CD4-positive, alpha-beta T cell treated with Interleukin-15 for 4 hours (primary cell): Measurements from ENCODE around the gene RNH1.
A peak's percentile ranks its signal among the peaks of the same experiment; 100 is the strongest.
"Not testable (repeated sequence)": the region's sequence is repeated elsewhere in the genome, so short reads cannot be mapped to it uniquely, and the experiment has no call there.

Experiments
- DNase-seq: peaks from one replicate; pipeline ENCODE4 v3.0.0-alpha.2; 2020; ENCODE audit warnings: low spot score

RNH1 gene

DNA sequence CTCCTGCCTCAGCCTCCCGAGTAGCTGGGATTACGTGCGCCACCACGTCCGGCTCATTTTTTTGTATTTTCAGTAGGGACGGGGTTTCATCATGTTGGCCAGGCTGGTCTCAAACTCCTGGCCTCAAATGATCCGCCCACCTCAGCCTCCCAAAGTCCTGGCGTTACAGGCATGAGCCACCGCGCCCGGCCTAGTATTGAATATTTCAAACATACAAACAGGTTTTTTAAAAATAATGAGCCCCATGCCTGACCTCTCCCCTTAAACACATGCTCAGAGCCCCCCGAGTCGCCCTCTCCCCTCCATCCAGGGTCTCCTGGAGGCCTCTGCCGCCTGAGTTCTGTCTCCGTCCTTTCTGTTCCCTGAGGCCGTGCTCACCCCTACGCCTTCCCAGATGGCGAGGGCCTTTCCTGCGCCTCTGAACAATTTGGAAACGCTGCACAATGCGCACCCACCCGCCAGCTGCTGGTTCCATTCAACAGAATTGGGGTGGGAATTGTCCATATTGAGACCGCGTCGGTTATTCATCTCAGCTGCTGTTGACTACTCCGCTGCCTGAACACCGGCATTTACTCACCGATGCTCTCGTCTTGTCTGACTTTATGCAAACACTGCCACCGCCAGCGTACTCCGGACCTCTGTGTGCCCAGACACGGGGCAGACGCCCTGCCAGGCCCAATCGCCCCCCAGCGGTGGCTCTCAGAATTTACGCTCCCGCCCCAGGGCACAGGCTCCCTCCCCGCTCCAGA is 13.6 kb upstream of the RNH1 start:
- DNase-seq, result no peak

DNA sequence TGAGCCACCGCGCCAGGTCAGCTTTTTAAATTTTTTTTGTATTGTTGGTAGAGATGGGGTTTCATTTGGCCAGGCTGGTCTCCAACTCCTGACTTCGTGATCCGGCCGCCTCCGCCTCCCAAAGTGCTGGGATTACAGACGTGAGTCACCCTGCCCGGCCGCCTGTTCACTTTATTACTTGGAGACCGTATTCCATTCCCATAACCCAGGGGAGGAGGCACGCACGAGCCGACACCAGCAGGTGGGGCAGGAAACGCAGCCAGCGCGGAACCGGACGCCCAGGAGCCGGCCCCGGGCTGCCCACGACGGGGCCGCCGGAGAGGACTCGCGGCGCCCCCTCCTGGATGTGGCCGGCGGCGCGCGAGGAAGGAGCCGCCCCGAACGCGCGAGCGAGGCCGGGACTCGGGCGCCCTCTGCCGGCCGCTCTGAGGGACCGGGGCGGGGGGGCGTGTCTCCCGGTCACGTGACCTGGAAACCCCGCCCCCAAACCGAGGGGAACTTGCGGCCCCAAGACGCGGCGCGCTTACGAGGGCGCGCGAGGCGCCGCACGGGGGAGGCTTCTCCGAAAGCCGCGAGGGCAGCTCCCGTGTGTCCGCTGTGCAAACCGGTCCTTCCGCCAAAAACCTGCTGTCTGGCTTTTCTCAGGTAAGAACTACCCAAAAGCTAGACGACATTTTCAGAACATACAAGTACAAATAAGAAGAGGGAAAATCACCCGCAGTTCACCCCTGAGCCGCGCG is 11.6 kb upstream of the RNH1 start:
- peak; percentile 85 for DNase-seq

DNA sequence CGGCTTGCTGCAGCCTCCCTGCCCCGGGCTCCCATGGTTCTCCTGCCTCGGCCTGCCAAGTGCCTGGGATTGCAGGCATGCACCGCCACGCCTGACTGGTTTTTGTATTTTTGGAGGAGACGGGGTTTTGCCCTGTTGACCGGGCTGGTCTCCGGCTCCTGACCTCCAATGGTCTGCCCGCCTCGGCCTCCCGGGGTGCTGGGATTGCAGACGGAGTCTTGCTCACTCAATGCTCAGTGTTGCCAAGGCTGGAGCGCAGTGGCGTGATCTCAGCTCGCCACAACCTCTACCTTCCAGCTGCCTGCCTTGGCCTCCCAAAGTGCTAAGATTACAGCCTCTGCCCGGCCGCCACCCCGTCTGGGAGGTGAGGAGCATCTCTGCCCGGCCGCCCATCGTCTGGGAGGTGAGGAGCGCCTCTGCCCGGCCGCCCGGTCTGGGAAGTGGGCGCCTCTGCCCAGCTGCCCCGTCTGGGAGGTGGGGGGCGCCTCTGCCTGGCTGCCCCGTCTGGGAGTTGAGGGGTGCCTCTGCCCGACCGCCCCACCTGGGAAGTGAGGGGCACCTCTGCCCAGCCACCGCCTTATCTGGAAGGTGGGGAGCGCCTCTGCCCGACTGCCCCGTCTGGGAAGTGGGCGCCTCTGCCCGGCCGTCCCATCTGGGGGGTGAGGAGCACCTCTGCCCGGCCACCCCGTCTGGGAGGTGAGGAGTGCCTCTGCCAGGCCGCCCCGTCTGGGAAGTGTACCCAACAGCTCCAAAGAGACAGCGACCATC is 10.1 kb upstream of the RNH1 start:
- not testable (repeated sequence) for DNase-seq

DNA sequence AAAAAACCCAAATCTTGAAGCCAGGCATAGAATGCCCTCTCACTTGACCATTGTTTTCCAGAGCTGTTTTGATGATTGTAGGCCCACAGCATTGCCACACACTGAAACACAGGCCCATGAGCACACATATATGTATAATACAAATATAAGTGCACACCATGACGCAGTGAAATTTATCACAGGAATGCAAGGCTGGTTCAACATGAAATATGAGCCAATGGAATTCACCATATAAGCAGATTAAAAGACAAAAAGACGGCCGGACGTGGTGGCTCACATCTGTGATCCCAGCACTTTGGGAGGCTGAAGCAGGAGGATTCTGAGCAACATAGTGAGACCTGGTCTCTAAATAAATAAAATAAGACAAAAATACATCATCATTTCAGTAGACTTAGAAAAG is 9.4 kb upstream of the RNH1 start:
- no peak for DNase-seq

DNA sequence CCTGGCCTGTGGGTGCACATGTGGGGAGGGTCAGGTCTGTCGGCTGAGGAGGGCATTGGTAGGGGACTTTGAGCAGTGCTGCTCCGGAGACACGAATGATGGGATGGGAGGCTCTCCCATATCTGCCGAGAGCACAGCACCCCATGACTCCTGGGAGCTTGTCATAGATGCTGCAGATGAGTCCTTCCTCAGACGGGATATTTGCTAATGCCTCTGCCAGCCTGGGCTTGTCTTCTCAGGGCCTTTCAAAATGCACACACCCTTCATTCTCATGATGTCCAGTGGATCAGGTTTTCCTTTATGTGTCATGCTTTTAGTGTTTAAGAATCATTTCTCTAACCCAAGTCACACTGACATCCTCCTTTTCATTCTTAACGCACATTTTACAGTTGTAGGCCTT is 8.1 kb upstream of the RNH1 start:
- no peak for DNase-seq

DNA sequence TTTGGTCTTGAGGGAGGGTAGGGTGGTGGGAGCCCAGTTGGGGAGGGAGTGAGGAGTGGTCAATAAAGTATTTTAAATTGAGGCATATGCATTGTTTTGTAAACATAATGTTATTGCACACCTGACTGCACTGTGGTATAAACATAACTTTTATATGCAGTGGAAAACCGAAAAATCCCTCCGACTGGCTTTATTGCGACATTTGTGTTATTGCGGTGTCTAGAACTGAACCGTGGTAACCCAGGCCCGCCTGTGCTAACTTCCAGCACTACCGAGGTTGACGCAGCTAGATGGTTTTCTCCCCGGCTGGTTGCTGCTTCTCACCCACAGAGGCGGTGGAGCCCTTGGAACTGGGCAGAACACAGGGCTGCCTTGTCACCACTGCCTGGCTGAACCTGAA is 7.6 kb upstream of the RNH1 start:
- DNase-seq, result no peak

DNA sequence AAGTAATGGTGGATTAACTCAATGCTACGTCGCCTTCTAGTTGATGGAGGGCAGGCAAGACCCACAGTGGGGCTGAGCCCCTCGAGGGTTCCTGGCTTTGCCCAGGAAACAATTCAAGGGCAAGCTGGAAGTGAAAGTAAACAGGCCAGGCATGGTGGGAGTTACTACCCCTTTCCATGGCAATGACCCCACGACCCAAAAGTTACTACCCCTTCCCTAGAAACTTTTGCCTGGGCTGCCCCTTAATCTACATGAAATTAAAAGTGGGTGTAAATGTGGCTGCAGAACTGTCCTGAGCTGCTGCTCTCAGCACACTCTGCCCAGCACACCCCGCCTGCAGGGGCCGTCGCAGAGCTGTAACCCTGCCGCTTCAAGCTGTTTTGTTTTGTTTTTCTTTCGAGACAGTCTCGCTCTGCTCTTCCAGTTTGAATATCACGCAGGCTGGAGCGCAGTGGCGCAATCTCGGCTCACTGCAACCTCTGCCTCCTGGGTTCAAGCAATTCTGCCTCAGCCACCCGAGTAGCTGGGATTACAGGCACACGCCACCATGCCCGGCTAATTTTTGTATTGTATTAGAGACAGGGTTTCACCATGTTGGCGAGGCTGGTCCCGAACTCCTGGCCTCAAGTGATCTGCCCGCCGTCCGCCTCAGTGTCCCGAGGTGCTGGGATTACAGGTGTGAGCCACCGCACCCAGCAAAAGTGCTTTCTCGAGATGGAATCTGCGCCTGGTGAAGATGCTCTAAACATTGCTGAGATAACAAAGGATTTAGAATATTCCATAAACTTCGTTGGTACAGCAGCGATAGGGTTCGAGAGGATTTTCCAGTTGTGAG is 5.9 kb upstream of the RNH1 start:
- no peak for DNase-seq

DNA sequence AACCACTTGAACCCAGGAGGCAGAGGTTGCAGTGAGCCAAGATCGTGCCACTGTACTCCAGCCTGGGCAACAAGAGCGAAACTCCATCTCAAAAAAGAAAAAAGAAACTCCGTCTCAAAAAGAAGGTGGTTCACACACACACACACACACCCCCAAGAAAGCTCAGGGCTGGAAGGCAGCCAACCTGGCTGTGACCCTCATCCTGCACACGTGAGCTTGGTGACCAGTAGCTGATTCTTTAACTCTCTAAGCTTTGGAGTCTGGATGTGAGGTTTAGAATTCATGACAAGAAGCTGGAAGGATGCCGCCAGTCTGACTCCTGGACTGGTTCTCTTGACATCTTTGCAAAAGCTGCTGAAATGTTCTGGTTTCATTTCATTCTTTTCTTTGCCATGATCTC is 1.9 kb upstream of the RNH1 start:
- DNase-seq, result no peak

DNA sequence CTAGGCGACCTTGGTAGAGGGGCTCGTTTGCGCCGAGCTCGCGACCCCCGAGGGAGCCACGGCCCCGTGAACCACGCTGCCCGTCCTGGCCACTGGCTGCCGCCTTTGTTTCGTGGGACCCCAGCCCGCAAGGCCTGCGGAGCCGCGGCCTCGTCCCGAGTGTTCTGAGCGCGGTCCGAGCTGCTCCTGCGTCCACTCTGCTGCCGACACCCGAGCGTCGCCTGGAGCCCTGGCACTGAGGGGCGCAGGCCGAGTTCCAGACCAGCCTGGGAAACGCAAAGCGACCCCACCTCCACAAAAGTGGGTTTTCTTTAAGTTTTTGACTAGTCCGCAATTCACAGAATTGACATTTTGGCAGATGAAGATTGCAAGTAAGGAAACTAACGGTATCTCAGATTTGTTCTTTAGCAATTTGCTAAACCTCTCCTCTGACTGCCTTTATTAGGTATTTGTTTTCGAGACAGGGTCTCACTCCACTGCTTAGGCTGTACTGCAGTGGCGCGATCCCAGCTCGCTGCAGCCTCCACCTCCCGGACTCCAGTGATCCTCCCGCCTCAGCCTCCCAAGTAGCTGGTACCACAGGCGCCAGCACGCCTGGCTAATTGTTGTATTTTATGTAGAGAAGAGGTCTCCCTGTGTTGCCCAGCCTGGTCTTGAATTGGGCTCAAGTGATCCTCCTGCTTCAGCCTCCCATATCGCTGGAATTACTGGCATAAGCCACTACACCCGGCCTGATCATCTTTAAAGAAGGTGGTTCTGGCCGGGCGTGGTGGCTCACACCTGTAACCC is 879 bp upstream of the RNH1 start:
- DNase-seq, result no peak

DNA sequence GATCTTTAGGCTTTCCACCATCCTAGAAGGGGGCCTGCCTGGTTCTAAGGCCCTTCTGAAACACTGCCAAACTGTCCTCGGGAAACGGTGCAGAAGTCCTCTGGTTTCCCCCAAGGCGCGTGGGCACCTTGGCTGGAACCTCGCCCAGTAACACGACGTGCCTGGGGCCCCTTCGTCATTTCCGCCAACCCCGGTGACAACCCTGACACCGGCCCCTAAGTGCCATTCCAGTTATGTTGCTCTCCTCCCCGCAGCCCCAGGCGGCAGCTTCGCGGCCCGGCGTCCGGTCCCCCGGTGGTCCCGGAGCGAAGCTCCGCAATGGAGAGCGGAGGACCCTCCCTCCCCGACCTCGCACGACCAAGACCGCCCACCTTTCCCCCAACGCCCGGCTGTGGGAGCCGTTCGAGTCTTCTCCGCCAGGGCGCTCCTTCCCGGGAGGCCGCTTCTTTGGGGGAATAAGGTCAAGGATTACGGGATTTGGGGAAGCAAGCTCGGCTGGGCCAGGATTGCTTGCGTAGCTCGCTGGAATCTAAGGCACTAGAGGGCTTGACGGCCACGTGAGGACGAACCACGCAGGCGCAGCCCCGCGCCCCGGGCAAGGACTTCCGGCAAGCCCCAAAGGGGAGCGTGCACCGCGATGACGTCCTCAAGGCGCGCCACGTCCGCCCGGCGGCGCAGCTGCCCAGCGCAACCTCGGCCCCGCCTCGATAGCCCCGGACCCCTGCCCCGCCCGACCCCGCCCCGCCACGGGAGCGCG is 626 bp downstream of the RNH1 start:
- peak; percentile 96 for DNase-seq

DNA sequence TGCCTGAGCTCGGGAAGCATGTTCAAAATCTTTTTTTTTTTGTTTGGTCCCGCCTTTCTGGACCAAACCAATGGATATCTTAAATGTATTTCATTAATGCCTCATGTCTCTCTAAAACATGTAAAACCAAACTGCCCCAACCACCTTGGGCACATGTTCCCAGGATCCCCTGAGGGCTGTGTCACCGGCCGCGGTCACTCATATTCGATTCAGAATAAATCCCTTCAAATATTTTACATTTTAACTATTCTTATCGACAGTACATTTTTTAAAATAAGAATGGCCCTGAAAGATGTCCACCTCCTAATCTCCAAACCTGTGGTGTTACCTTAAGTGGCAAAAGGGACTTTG is 2.1 kb downstream of the RNH1 start:
- no peak for DNase-seq

DNA sequence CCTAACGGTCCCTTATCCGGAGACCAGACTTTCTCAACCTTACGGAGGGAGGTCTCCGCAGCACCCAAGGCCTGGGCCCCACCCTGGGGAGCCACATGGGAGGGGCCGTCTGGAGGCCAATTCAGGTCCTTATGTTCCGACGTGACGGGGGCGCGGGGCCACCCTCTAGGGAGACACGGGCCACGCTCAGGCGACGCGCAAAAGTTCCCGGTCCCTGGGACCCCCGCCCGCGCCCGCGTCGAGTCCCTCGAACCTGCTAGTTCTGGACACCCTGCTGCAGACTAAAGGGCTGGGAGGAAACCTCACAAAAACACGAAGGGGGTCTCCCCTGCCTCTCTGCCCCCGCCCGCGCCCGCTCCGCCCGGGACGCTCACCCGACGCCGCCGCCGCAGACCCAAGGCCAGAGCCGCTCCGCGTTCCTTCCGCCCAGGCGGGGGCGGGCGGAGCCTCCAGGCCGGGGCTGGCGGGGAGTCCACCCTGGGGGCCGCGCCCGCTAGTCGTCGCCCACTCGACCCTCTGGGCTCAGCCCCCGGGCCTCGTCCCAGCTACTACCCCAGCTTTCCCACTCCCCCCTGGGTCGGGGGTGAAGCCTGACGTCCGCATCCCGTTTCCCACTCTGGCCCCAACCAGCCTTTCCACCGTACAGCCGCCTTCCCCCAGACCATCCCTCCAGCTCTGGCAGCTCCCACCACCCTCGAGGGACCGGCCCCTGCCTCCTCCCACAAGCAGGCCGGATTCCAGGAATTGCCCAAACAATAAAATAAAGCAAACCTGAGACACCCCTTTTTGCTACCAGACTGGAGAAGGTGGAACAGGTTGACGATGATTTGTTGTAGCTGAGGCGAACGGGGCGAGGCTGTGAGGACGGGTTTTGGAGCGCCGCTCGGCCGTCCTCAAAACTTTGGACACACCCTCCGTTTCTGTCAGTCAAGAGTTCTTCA is 2.7 kb downstream of the RNH1 start:
- DNase-seq, result no peak

DNA sequence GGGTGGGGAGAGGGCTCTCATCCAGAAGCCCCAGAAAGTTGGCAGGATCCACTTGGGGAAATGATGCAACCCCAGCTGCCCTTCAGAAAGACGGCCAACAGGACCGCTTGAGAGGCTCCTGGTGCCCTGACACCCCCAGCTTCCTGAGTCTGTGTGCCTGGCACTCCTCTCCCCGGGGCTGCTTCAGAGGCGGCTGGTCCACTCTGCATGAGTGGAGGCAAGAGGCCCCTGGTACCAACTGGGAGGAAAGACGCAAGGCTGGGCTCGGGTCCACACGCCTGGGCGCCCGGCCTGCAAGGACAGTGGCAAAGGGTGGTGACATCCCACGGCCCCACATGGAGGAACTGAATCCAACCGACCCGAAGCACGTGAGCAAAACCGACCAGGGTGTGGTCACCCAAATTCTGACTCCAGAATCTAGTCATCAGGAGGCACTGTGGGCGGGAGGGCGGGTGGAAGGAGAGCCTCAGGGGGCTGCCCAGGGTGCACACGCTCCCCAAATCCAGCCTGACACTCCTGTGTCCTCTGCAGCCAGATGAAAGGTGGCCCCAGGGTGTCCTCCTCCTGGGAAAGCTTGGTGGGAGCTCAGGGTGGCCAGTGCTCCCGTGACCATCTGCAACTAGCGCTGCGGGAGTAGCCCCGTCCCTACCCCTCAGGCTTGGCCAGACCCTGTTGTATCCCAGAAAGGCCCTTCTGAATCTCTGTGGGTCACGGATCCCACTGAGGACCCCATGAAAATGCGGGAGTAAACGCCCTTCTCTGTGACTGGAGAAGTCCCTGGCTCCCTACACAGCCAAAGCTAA is 3.7 kb downstream of the RNH1 start:
- DNase-seq, result peak; percentile 18

DNA sequence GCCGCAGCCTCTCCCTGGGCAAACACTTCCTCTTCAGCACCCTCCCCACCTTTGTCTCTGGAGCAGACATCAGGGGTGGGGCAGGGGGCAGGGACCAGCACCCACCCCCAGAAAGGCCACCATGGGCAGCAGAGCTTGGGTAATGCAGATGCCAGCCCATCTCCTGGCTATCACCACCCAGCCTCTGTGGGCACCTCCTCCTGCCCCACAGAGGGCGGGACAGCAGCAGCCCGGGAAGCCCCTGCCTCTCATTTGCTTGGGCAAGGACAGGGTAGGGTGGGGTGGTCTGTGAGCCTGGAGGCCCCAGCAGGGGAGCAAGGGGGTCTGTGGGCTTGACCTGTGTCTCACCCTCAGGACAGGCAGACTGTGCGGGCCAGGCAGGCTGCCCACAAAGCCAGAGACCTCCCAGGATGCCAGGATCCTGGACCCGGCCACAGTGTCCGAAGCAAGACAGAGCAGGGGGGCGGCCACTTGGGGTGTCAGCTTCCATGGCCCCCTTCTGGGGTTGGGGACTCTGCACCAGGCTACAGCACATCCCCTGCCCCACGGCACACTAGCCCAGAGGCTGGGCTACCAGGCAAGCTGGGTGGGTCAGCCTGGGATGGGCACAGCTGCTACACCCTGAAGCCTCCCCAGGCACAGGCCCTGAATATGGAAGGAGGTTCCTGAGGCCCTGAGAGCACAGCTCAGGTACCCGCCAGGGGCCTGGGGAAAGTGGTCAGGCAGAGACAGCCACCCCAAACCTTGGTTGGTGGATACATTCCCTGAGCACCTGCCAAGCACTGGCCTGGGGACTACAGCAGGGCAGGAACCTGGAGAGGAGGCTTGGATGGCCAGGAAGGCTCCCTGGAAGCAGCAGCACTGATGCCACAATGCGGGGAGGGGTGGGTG is 4.5 kb downstream of the RNH1 start:
- no peak for DNase-seq

DNA sequence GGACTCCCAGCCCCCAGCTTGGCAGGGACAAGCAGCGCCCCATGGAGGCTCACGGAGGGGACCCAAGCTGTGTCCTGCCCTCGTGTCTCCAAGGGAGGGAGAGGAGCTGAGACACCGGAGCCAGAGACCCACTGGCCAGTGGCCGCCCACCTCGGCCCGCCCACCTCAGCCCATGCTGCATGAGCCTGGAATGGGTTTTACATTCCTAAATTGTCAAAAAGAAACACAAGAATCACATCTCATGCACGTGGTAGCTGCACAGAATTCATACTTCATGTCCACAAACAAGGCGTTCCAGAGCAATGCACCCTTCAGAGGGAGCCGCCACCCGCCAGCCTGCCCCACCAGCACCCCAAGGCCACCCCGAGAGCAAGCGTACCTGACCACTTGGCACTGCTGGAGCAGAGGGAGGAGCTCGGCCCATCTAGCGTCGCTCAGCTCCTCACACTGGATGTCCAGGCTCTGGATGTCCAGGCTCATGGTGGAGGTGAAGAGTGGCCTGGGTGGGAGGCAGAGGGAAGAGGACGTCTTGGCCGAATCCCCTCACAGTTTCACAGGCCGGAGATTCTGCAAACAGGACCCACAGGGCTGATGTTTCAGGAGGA is 5.3 kb downstream of the RNH1 start:
- no peak for DNase-seq

DNA sequence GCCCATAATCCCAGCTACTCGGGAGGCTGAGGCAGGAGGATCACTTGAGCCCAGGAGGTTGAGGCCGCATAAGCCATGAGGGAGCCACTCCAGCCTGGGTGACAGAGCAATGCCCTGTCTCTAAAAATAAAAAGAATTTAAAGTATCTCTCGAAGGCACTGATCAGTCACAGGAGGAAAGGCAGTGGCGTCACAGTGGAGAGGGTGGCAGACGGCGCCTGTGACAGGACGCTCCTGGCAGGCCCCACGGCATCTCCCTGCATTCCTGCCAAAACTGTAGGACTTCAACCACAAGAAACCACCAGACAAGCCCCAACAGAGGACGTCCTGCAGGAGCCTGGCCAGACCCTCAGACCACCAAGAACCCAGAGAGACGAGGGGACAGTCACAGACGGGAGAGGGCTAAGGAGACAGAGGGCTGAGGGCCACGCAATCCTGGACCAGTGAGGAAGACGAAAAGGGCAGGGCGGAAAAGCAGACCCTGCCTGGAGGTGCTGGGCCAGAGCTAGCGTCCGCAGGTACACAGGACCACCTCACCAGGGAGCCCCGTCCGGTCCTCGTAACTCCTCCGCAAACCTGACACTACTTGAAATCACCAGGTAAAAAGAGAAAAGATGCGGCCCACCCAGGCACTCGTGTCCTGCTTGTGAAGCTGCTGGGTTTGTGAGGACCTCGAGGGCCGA is 5.9 kb downstream of the RNH1 start:
- no peak for DNase-seq
